ENCODE data around the gene PADI2. TPM values are rescaled to one million over a fixed set of nuclear protein-coding genes. Genes with fewer than 3 reads are reported as not detected.

PADI2 gene
- total and polyA plus RNA-seq, 2 experiments from 2014 or later: 1.7 to 4.3 TPM

DNA sequence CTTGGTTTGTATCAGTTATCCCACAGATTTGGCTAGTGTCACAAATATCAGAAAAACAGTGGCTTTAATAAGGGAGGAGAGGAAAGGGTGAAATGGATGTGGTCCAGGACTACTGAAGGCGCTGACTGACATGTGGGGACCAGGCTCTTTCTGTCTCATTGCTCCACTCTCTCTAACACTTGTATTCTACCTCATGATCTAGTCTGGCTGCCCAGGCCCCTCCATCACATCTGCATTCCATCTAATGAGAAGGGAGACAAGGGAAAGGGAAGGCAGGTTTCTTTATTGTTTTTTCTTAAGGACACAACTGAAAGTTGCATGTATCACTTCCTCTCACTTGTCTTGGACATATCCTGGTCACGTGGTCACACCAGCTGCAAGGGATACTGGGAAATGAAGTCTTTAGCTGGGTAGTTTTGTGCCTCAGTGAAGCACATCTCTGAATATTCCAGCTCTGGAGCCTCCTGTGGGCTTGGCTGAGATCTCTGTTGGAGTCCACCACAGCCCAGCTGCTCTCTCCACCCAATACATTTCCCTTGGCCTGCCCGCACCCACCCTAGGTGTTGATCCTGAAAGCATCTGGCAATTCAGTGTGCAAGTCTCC lies 42.0 kb upstream of the PADI2 start (continued):
- TF ChIP-seq, protein P1, sequence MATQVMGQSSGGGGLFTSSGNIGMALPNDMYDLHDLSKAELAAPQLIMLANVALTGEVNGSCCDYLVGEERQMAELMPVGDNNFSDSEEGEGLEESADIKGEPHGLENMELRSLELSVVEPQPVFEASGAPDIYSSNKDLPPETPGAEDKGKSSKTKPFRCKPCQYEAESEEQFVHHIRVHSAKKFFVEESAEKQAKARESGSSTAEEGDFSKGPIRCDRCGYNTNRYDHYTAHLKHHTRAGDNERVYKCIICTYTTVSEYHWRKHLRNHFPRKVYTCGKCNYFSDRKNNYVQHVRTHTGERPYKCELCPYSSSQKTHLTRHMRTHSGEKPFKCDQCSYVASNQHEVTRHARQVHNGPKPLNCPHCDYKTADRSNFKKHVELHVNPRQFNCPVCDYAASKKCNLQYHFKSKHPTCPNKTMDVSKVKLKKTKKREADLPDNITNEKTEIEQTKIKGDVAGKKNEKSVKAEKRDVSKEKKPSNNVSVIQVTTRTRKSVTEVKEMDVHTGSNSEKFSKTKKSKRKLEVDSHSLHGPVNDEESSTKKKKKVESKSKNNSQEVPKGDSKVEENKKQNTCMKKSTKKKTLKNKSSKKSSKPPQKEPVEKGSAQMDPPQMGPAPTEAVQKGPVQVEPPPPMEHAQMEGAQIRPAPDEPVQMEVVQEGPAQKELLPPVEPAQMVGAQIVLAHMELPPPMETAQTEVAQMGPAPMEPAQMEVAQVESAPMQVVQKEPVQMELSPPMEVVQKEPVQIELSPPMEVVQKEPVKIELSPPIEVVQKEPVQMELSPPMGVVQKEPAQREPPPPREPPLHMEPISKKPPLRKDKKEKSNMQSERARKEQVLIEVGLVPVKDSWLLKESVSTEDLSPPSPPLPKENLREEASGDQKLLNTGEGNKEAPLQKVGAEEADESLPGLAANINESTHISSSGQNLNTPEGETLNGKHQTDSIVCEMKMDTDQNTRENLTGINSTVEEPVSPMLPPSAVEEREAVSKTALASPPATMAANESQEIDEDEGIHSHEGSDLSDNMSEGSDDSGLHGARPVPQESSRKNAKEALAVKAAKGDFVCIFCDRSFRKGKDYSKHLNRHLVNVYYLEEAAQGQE (IDR thresholded peaks at IDR 0.05; ENCODE audit: unreplicated experiment): no peak
- TF ChIP-seq, protein P2, sequence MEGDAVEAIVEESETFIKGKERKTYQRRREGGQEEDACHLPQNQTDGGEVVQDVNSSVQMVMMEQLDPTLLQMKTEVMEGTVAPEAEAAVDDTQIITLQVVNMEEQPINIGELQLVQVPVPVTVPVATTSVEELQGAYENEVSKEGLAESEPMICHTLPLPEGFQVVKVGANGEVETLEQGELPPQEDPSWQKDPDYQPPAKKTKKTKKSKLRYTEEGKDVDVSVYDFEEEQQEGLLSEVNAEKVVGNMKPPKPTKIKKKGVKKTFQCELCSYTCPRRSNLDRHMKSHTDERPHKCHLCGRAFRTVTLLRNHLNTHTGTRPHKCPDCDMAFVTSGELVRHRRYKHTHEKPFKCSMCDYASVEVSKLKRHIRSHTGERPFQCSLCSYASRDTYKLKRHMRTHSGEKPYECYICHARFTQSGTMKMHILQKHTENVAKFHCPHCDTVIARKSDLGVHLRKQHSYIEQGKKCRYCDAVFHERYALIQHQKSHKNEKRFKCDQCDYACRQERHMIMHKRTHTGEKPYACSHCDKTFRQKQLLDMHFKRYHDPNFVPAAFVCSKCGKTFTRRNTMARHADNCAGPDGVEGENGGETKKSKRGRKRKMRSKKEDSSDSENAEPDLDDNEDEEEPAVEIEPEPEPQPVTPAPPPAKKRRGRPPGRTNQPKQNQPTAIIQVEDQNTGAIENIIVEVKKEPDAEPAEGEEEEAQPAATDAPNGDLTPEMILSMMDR (conservative IDR thresholded peaks at IDR 0.05; ENCODE audit: low read depth in 2 of 2): no peak
- TF ChIP-seq ZNF331 (CRISPR knock-in tag; IDR thresholded peaks at IDR 0.05; ENCODE audit: low read depth) (no peak), POLR2AphosphoS5 (IDR thresholded peaks at IDR 0.05; ENCODE audit: low read depth) (no peak), EZH2phosphoT487 (IDR thresholded peaks at IDR 0.05; ENCODE audit: unreplicated experiment) (no peak)

DNA sequence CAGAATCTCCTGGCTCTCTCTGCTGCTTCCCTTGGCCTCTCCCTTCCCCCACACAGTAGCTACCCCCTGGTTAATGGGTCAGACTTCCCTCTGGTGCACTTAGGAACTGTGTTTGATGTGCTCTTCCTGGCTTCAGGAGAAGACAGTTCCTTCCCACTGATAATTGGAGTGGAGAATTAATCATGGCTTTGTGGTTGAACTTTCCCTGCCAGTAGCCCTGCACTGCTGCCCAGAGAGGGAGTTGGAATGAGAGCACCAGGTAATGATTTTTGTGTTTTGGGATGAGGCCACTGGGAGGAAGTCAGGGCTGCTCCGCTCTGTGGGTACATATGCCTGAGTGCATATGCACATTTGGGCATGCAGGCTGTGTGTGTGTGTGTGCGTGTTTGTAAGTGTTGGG lies 39.7 kb upstream of the PADI2 start:
- Histone ChIP-seq H3K9me2 (ENCODE audit: insufficient read depth) (peaks cover 8% of the 10 kb centered on the region; the same call in 1 of the 2 replicates), H3K36me3 (ENCODE audit: insufficient read depth) (no peaks in the 10 kb centered on the region; the same call in 1 of the 2 replicates), H3K79me2 (replicated peaks; ENCODE audit: insufficient read depth) (no peaks in the 10 kb centered on the region), H3K27me3 (ENCODE audit: insufficient read depth) (no peaks in the 10 kb centered on the region), H2AFZ (no peak overlapping the region), H3K4me1 (ENCODE audit: insufficient read depth) (peaks cover 12% of the 10 kb centered on the region), H4K20me1 (replicated peaks; ENCODE audit: insufficient read depth) (no peaks in the 10 kb centered on the region), H3F3A (replicated peaks; ENCODE audit: low read depth) (no peaks in the 10 kb centered on the region), H3K27ac (ENCODE audit: low read depth) (no peak overlapping the region), H3K4me3 (no peak overlapping the region), H3K4me2 (no peak overlapping the region)
- ATAC-seq: no peak
- no peak for DNase-seq (ENCODE audit: low spot score)
- Mint-ChIP-seq H3K27ac (no peak overlapping the region), H3K4me3 (no peak overlapping the region; the same call in 2 of the 3 replicates), H3K27me3 (ENCODE audit: insufficient read depth, low read depth, poor library complexity) (peaks cover 6% of the 10 kb centered on the region), H3K36me3 (ENCODE audit: low read depth) (peaks cover 28% of the 10 kb centered on the region), H3K9me3 (peaks cover 44% of the 10 kb centered on the region), H3K4me1 (peaks cover 17% of the 10 kb centered on the region)
- TF ChIP-seq STAT1 (IDR thresholded peaks at IDR 0.05; ENCODE audit: unreplicated experiment) (no peak), CREB1 (CRISPR knock-in tag; IDR thresholded peaks at IDR 0.05; ENCODE audit: low read depth) (no peak)
- TF ChIP-seq, protein P3, sequence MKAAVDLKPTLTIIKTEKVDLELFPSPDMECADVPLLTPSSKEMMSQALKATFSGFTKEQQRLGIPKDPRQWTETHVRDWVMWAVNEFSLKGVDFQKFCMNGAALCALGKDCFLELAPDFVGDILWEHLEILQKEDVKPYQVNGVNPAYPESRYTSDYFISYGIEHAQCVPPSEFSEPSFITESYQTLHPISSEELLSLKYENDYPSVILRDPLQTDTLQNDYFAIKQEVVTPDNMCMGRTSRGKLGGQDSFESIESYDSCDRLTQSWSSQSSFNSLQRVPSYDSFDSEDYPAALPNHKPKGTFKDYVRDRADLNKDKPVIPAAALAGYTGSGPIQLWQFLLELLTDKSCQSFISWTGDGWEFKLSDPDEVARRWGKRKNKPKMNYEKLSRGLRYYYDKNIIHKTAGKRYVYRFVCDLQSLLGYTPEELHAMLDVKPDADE (IDR thresholded peaks at IDR 0.05): no peak
- TF ChIP-seq, protein P1 (IDR thresholded peaks at IDR 0.05; ENCODE audit: unreplicated experiment): no peak
